HG03565 (cell line): ENCODE results near the gene PLXNA4.

Source experiments
- ATAC-seq: cut with Tn5 transposase; IDR thresholded peaks from one replicate; pipeline ENCODE4 v1.9.1; 2021; ENCODE audit warnings: mild to moderate bottlenecking, moderate library complexity; ENCODE audit not compliant: unreplicated experiment

PLXNA4 gene

GRCh38 chr7:132333301-132333700 is 243.0 kb downstream of the PLXNA4 start:
- no peak for ATAC-seq

- ATAC-seq = no peak
Measured at GRCh38 chr7:132328760-132329159, 247.5 kb downstream of the PLXNA4 start.

- ATAC-seq = no peak
Measured at GRCh38 chr7:132328047-132328620, 248.1 kb downstream of the PLXNA4 start.

- ATAC-seq = no peak
Measured at GRCh38 chr7:132326878-132327589, 249.2 kb downstream of the PLXNA4 start.

- ATAC-seq = no peak
Measured at GRCh38 chr7:132322970-132323369, 253.3 kb downstream of the PLXNA4 start.

GRCh38 chr7:132321387-132321786 is 254.9 kb downstream of the PLXNA4 start:
- no peak for ATAC-seq

GRCh38 chr7:132319481-132319880 is 256.8 kb downstream of the PLXNA4 start:
- no peak for ATAC-seq

GRCh38 chr7:132318352-132319318 is 257.6 kb downstream of the PLXNA4 start:
- ATAC-seq = peak; percentile 80

- no peak for ATAC-seq
Measured at GRCh38 chr7:132317701-132318351, 258.4 kb downstream of the PLXNA4 start.

- ATAC-seq = no peak
Measured at GRCh38 chr7:132312531-132313055, 263.7 kb downstream of the PLXNA4 start.

GRCh38 chr7:132311733-132312132 is 264.5 kb downstream of the PLXNA4 start:
- no peak for ATAC-seq

GRCh38 chr7:132309102-132309805 is 267.0 kb downstream of the PLXNA4 start:
- ATAC-seq = no peak

- ATAC-seq = no peak
Measured at GRCh38 chr7:132307465-132307864, 268.8 kb downstream of the PLXNA4 start.

GRCh38 chr7:132300599-132301277 is 275.5 kb downstream of the PLXNA4 start:
- ATAC-seq = no peak

GRCh38 chr7:132298790-132299189 is 277.5 kb downstream of the PLXNA4 start:
- ATAC-seq = no peak

GRCh38 chr7:132296820-132297219 is 279.4 kb downstream of the PLXNA4 start:
- no peak for ATAC-seq

- ATAC-seq = no peak
Measured at GRCh38 chr7:132295175-132295574, 281.1 kb downstream of the PLXNA4 start.

GRCh38 chr7:132292803-132293202 is 283.5 kb downstream of the PLXNA4 start:
- no peak for ATAC-seq

GRCh38 chr7:132291481-132291880 is 284.8 kb downstream of the PLXNA4 start:
- no peak for ATAC-seq

GRCh38 chr7:132290021-132290420 is 286.2 kb downstream of the PLXNA4 start:
- no peak for ATAC-seq
